ENCODE data around the gene TTLL7. TPM values are rescaled to one million over a fixed set of nuclear protein-coding genes. Genes with fewer than 3 reads are reported as not detected.

Gene TTLL7, protein sequence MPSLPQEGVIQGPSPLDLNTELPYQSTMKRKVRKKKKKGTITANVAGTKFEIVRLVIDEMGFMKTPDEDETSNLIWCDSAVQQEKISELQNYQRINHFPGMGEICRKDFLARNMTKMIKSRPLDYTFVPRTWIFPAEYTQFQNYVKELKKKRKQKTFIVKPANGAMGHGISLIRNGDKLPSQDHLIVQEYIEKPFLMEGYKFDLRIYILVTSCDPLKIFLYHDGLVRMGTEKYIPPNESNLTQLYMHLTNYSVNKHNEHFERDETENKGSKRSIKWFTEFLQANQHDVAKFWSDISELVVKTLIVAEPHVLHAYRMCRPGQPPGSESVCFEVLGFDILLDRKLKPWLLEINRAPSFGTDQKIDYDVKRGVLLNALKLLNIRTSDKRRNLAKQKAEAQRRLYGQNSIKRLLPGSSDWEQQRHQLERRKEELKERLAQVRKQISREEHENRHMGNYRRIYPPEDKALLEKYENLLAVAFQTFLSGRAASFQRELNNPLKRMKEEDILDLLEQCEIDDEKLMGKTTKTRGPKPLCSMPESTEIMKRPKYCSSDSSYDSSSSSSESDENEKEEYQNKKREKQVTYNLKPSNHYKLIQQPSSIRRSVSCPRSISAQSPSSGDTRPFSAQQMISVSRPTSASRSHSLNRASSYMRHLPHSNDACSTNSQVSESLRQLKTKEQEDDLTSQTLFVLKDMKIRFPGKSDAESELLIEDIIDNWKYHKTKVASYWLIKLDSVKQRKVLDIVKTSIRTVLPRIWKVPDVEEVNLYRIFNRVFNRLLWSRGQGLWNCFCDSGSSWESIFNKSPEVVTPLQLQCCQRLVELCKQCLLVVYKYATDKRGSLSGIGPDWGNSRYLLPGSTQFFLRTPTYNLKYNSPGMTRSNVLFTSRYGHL
- total RNA-seq, result 58.5 TPM
- polyA plus RNA-seq, result 11.4 TPM

DNA sequence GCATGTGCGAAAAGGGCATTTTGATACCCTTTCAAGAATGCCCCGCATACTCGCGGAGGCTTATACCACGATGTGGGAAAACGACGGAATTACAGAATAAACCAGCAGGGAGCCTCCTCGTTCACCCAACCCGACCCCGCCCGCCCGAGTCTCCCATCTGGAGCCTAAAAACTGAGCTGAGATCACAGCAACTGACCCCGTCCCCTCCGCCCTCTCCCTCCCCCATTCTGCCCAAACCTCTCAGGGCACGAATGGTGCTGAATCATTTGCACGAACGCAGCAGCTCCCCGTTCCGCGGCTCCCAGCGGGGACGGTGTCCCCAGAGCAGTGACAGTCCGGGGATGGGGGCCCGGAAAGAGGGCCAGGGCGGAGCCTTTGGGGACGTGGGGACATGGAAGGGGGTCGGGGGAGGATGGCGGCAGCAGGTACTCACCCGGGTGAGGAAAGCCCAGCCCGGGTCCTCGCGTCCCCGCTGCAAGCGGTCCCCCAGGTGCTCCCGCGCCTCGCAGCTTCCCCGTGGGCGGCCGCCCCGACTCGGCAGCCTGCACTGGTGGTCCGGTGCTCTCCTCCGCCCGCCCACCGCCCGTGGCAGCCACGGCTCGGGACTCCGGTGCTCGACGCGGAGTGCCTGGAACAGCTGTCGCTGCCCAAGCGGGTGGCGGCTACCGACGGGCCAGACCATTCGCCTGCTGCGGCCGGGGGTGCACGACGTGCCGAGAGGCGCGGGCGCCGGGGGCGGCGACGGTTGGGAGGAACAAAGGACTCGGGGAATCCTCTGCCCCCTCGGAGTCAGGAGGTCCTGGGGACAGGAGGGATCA lies at the start of gene TTLL7:
TTLL7 (minus strand) TSS at position 635 of the 818 bp plus-strand sequence. CDS start 46,921 bp downstream, outside the sequence.
- Histone ChIP-seq H3K36me3 (ENCODE audit: insufficient read depth) (no peaks in the 10 kb centered on the region), H3K4me1 (ENCODE audit: insufficient read depth) (no peaks in the 10 kb centered on the region), H3K27ac (ENCODE audit: low read depth) (peak within 1 kb of the TSS; percentile 64), H3K4me3 (ENCODE audit: low read depth, low read length) (peak within 1 kb of the TSS; percentile 60)
- WGBS, result under 1% methylated on average over 73 of the region's 73 CpGs
- DNase-seq (ENCODE audit: extremely low spot score), result no peak

- Histone ChIP-seq H3K4me3 (ENCODE audit: low read depth, low read length) (no peak overlapping the region), H3K36me3 (ENCODE audit: insufficient read depth) (no peaks in the 10 kb centered on the region), H3K4me1 (ENCODE audit: insufficient read depth) (no peaks in the 10 kb centered on the region), H3K27ac (ENCODE audit: low read depth) (no peak overlapping the region)
- no peak for DNase-seq (ENCODE audit: extremely low spot score)
Measured at GRCh38 chr1:84042461-84042860, 43.5 kb upstream of the TTLL7 start.

DNA sequence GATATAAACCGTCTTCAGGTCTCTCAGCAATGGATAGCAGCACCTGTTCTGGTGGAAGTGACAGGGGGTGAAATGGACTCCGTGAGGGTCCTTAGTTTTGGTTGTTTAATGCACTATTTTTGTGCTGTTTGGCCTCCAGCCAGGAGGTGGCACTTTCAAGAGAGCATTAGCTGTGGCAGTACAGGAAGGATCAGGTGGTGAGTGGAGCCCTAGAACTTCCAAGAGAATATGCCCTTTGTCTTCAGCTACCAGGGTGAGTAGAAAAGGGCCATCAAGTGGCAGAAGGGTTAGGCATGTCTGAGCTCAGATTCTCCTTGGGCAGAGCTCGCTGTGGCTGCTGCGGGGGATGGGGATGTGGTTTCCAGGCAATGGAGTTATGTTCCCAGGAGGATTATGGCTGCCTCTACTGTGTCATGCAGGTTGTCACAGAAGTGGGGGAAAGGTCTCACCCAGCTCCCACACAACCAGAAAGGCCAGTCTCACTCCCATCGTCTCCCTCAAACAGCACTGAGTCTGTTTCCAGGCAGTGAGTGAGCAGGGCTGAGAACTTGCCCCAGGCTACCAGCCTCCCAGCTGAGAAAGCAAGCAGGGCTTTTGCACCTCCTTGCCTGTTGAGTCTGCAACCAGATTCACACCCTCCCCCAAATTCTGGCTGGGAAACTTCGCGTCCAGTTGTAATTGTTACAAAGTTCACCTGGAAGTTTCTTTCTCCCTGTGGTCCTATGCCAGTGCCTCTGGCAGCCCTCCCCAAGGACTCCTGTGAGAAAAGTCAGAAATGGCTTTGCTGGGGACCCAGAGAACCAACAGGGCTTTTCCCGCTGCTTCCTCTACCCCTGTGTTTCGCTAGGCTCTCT lies 39.1 kb upstream of the TTLL7 start:
- Histone ChIP-seq H3K36me3 (ENCODE audit: insufficient read depth) (no peaks in the 10 kb centered on the region), H3K27ac (ENCODE audit: low read depth) (no peak overlapping the region), H3K4me1 (ENCODE audit: insufficient read depth) (no peaks in the 10 kb centered on the region), H3K4me3 (ENCODE audit: low read depth, low read length) (no peak overlapping the region)
- DNase-seq (ENCODE audit: extremely low spot score), result no peak
- WGBS, result 89% methylated on average over 9 of the region's 9 CpGs

DNA sequence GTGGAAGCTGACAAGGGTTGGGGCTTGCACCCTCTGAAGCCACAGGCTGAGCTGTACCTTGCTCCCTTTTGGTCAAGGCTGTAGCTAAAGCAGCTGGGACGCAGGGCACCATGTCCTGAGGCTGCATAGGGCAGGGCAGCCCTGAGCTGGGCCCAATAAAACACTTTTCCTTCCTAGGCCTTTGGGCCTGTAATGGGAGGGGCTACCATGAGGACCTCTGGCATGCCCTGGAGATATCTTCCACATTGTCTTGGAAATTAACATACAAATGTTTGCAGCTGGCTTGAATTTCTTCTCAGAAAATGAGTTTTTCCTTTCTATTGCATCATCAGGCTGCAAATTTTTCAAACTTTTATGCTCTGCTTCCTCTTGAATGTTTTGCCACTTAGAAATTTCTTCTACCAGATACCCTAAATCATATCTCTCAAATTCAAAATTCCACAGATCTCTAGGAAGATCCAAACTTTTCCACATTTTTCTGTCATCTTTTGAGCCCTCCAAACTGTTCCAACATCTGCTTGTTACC lies 32.9 kb upstream of the TTLL7 start:
- H3K27ac ChIP-seq (ENCODE audit: low read depth), result no peak overlapping the region
- H3K36me3 ChIP-seq (ENCODE audit: insufficient read depth), result no peaks in the 10 kb centered on the region
- WGBS, result 85% methylated on average over 1 of the region's 1 CpG
- H3K4me1 ChIP-seq (ENCODE audit: insufficient read depth), result no peaks in the 10 kb centered on the region
- DNase-seq (ENCODE audit: extremely low spot score), result no peak
- H3K4me3 ChIP-seq (ENCODE audit: low read depth, low read length), result no peak overlapping the region

GRCh38 chr1:84027368-84027767 lies 28.4 kb upstream of the TTLL7 start:
- DNase-seq (ENCODE audit: extremely low spot score), result no peak
- Histone ChIP-seq H3K4me3 (ENCODE audit: low read depth, low read length) (no peak overlapping the region), H3K36me3 (ENCODE audit: insufficient read depth) (no peaks in the 10 kb centered on the region), H3K4me1 (ENCODE audit: insufficient read depth) (no peaks in the 10 kb centered on the region), H3K27ac (ENCODE audit: low read depth) (no peak overlapping the region)
- 74% methylated on average over 2 of the region's 2 CpGs for WGBS

GRCh38 chr1:84025966-84026365 lies 27.0 kb upstream of the TTLL7 start:
- no peaks in the 10 kb centered on the region for H3K4me1 ChIP-seq (ENCODE audit: insufficient read depth)
- no peak overlapping the region for H3K27ac ChIP-seq (ENCODE audit: low read depth)
- H3K36me3 ChIP-seq (ENCODE audit: insufficient read depth), result no peaks in the 10 kb centered on the region
- no peak for DNase-seq (ENCODE audit: extremely low spot score)
- WGBS, result 87% methylated on average over 3 of the region's 3 CpGs
- H3K4me3 ChIP-seq (ENCODE audit: low read depth, low read length), result no peak overlapping the region

DNA sequence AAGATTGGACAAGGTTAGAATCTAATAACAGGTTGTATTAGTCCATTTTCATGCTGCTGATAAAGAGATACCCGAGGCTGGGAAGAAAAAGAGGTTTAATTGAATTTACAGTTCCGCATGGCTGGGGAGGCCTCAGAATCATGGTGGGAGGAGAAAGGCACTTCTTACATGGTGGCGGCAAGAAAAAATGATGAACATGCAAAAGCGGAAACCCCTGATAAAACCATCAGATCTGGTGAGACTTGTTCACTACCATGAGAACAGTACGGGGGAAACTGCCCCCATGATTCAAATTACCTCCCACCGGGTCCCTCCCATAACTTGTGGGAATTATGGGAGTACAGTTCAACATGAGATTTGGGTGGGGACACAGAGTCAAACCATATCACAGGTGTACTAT lies 22.9 kb upstream of the TTLL7 start:
- H3K27ac ChIP-seq (ENCODE audit: low read depth), result no peak overlapping the region
- H3K36me3 ChIP-seq (ENCODE audit: insufficient read depth), result no peaks in the 10 kb centered on the region
- H3K4me1 ChIP-seq (ENCODE audit: insufficient read depth), result no peaks in the 10 kb centered on the region
- no peak overlapping the region for H3K4me3 ChIP-seq (ENCODE audit: low read depth, low read length)
- DNase-seq (ENCODE audit: extremely low spot score), result no peak
- 88% methylated on average over 6 of the region's 6 CpGs for WGBS

GRCh38 chr1:84020151-84020550 lies 21.2 kb upstream of the TTLL7 start:
- 17% methylated on average over 3 of the region's 3 CpGs for WGBS
- H3K27ac ChIP-seq (ENCODE audit: low read depth), result no peak overlapping the region
- H3K4me3 ChIP-seq (ENCODE audit: low read depth, low read length), result no peak overlapping the region
- peak; percentile 41 for DNase-seq (ENCODE audit: extremely low spot score)
- no peaks in the 10 kb centered on the region for H3K36me3 ChIP-seq (ENCODE audit: insufficient read depth)
- no peaks in the 10 kb centered on the region for H3K4me1 ChIP-seq (ENCODE audit: insufficient read depth)

DNA sequence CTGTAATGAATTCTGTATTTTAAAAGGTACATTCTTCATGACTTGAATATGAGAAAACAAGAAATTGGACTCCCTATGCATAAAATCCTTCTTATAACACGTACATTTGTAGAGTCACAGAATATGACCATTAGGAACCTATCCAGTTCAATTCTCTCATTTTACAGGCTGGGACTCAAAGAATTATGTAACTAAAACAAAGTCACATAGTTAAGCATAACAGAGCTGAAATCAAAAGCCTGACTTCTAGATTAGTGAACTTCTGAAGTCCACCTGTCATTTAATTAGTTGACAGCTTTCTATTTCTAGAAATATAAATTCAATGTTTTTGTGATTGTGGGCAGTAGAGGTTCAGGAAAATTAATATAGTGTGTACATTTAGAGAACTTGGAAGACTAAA lies 20.3 kb upstream of the TTLL7 start:
- H3K4me3 ChIP-seq (ENCODE audit: low read depth, low read length), result no peak overlapping the region
- 62% methylated on average over 1 of the region's 1 CpG for WGBS
- H3K4me1 ChIP-seq (ENCODE audit: insufficient read depth), result no peaks in the 10 kb centered on the region
- H3K36me3 ChIP-seq (ENCODE audit: insufficient read depth), result no peaks in the 10 kb centered on the region
- H3K27ac ChIP-seq (ENCODE audit: low read depth), result no peak overlapping the region
- no peak for DNase-seq (ENCODE audit: extremely low spot score)

- 98% methylated on average over 3 of the region's 3 CpGs for WGBS
- Histone ChIP-seq H3K4me1 (ENCODE audit: insufficient read depth) (no peaks in the 10 kb centered on the region), H3K27ac (ENCODE audit: low read depth) (no peak overlapping the region), H3K4me3 (ENCODE audit: low read depth, low read length) (no peak overlapping the region), H3K36me3 (ENCODE audit: insufficient read depth) (no peaks in the 10 kb centered on the region)
- no peak for DNase-seq (ENCODE audit: extremely low spot score)
Measured at GRCh38 chr1:84013708-84014107, 14.8 kb upstream of the TTLL7 start.

- no peak for DNase-seq (ENCODE audit: extremely low spot score)
- Histone ChIP-seq H3K4me1 (ENCODE audit: insufficient read depth) (no peaks in the 10 kb centered on the region), H3K27ac (ENCODE audit: low read depth) (no peak overlapping the region), H3K4me3 (ENCODE audit: low read depth, low read length) (no peak overlapping the region), H3K36me3 (ENCODE audit: insufficient read depth) (no peaks in the 10 kb centered on the region)
- WGBS, result 89% methylated on average over 3 of the region's 3 CpGs
Measured at GRCh38 chr1:84012018-84012417, 13.1 kb upstream of the TTLL7 start.

DNA sequence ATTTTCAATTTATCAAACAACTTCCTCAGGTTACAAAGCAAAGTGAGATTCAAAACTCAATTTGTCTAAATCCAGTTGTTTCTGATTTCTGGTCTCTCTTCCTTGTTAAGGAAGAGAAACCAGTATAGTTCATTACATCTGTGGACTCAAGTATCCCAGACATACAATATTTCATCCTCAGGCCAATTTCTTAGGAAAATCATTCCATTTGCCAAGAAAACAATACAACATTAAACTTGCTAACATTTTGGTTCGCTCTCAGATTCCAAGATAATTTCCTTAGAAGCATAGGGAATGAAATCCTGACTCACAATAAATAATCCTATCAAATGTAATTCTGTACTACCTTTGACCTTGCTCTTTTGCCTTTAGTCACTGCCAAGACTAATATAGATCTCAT lies 11.2 kb upstream of the TTLL7 start:
- no peaks in the 10 kb centered on the region for H3K4me1 ChIP-seq (ENCODE audit: insufficient read depth)
- WGBS, result 69% methylated on average over 1 of the region's 1 CpG
- H3K36me3 ChIP-seq (ENCODE audit: insufficient read depth), result no peaks in the 10 kb centered on the region
- DNase-seq (ENCODE audit: extremely low spot score), result no peak
- no peak overlapping the region for H3K27ac ChIP-seq (ENCODE audit: low read depth)
- no peak overlapping the region for H3K4me3 ChIP-seq (ENCODE audit: low read depth, low read length)
